GM18505 (cell line): ENCODE results near the gene FGF12.

ENCODE experiments used
- ATAC-seq: cut with Tn5 transposase; IDR thresholded peaks from one replicate; pipeline ENCODE4 v1.9.1; 2021; ENCODE audit not compliant: unreplicated experiment
- POLR2A ChIP-seq: IDR thresholded peaks from 4 replicates; pipeline ENCODE4 v1.6.1; 2011; ENCODE audit warnings: borderline replicate concordance; ENCODE audit not compliant: insufficient read depth, insufficient read length; ENCODE audit errors: extremely low read depth

Gene FGF12

DNA sequence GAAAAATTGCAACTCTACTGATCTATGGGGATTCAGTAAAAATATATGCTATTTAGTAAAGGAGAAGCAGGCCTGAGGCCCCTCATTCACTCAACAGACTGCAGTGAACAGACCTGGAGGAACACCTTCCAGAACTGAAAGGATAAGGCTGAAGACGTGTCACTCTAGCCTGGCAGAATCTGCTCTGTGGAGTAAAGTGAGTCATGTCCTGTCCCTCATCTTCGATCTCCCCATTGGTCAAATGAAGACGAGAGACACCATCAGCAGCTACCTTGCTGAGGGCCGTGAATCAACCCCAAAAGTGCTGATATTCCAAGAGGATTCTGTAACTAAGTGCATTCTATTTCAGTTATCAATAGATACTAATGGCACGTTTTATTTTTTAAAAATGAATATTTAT lies 359.7 kb downstream of the FGF12 start:
- ATAC-seq = no peak
- TF ChIP-seq POLR2A = no peak

DNA sequence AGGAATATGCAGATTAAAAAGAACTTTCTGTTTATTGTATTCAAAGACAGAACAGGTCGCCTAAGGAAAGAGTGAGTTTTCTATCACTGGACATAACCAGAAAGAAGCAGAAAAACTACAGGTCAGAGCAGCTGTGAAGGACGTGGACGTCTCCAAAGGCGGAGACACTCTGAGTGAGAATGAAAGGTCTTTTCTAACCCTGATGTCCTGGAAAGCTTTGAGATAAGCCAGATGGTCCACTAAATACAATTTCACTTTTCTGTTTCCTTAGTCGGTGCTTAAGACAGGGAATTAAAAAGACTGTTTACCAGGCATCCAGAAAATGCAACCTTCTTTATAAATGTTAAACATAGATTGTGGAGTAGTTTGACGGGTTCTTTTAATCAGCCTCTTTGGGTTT lies 360.4 kb downstream of the FGF12 start:
- TF ChIP-seq POLR2A = no peak

DNA sequence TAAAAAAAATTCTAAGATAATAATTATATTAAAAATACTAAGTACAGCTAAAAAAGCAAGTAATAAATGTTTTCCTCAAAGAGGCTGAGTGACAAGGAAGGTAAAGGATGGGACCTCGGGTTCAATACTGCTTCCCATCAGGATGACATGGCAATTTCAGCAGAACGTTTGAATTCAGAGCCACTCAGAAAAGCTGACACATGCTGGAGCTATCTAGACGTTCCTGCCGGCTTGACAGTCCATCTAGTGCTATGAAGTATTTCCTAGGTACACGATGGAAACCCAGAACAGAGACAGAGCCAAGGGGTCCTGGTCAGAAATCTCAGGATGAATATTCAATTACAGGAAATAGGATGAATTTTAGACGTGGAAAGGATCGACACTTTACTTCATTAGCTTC lies 361.8 kb downstream of the FGF12 start:
- TF ChIP-seq POLR2A = no peak
- ATAC-seq = no peak

More for the DNA sequence above, 360.4 kb downstream of the FGF12 start:
- ATAC-seq = no peak

DNA sequence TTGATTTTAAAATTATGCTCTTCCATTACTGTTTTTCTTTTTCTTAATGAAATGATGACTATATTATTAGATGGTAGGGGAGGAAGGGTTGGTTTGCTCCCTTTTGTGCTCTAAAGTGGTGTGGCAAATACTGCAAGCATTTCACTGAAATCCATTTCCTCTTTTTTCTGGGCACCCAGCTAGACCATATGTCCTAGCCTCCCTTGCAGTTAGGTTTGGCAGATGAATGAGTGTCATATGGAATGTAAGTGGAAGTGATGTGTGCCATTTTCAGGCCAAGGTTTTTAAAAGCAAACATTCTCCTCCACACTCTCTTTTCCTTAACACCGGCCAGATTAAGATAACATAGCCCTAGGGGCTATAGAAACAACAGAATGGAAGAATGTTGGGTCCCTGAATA lies 363.0 kb downstream of the FGF12 start:
- TF ChIP-seq POLR2A = no peak
- no peak for ATAC-seq

DNA sequence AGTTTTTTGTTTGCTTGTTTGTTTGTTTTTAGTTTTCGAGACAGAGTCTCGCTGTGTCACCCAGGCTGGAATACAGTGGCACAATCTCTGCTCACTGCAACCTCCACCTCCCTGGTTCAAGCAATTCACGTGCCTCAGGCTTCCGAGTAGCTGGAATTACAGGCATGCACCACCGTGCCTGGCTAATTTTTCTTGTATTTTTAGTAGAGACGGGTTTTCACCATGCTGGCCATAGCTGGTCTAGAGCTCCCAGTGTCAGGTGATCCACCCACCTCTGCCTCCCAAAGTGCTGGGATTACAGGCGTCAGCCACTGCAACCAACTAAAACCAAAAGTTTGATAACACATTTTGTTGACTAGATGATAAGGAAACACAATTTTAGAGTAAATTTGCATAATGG lies 372.7 kb downstream of the FGF12 start:
- ATAC-seq = no peak
- no peak for TF ChIP-seq POLR2A

DNA sequence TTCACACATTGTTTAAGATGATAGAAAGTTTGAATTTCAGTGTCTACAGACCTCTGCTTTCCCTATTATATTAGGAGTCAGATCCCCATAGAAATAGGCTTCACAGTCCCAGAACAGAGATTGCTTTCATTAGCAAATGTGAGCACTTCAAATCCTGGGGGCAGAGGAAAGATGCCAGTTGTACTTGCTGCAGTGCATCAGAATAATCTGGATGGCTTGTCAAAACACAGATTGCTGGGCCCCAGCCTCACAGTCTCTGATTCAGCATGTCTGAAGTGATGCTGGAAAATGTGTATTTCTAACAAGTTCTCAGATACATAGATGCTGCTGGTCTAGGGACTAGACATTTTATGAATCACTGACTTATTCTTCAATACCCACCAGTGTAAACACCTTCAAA lies 375.2 kb downstream of the FGF12 start:
- TF ChIP-seq POLR2A = no peak
- ATAC-seq = no peak

DNA sequence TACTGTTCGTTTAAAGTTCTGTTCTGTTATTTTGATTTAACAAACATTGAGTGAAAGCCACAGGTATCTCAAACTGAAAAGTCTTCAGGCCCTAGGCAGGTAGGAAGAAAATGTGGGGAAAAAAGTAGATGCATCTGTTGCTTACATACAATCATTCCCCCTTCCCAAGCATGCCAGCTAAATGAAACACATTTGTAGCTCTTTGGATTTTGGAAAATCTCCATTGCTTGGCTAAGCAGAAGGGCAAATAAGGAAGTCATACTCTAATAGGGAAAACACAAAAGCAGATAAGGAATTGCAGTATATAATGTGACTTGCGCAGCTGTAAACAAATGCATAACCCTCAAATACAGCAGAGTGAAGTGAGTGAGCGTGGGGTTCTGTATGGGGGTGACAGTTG lies 375.9 kb downstream of the FGF12 start:
- TF ChIP-seq POLR2A = no peak
- ATAC-seq = no peak

DNA sequence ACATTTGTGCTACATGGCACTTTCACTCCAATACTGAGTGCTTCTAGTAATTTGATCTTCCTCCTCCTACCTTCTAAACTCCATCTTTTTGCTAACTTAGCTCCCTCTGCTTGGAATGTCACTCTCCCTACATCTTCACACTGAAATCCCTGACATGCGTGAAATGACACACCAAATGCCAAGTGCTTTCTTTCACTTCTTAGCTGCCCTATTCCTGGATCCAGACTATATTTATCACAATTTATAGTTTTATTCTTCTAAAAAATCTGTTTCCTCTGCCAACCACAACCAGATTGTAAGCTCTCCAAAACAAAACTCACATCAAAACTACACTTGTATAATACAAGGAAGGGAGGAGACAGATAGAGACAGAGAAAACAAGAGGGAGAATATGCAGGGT lies 387.3 kb downstream of the FGF12 start:
- ATAC-seq = no peak
- TF ChIP-seq POLR2A = no peak

DNA sequence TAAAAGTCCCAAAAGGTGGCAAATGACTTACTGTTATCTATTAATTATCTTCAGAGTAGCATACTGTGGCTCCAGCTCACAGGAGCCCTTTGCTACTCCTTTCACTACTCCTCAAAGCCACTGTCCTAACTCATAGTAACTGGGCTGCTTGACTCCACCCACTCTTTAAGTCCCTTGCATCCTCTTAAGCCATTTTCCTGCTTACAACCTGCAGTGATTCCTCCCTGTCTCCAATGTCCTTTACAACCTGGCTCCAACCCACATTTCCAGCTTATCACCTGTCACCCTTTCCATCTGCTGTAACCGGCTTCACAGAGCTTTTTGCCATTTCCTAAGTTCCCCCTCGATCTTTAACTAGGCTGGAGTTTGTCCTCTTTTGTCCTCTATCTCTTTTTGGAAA lies 388.1 kb downstream of the FGF12 start:
- ATAC-seq = no peak
- no peak for TF ChIP-seq POLR2A

DNA sequence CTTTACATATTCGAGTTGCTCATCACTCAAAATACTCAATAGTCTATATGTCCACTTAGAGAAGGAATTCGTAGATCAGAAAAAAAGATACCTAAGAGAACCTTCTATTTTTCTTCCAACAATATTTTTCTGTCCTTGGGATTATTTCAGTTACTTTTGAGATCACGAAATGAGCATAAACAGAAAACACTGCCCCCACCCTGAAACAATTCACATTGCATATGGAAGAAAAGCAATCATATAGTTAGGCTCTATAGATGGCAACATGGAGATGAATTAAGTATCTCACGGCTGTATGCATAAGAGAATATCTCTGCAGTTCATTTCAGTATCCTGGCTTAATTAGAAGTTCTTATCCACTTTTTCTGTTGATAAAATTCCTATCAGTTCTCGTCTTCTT lies 391.1 kb downstream of the FGF12 start:
- no peak for TF ChIP-seq POLR2A
- ATAC-seq = no peak

DNA sequence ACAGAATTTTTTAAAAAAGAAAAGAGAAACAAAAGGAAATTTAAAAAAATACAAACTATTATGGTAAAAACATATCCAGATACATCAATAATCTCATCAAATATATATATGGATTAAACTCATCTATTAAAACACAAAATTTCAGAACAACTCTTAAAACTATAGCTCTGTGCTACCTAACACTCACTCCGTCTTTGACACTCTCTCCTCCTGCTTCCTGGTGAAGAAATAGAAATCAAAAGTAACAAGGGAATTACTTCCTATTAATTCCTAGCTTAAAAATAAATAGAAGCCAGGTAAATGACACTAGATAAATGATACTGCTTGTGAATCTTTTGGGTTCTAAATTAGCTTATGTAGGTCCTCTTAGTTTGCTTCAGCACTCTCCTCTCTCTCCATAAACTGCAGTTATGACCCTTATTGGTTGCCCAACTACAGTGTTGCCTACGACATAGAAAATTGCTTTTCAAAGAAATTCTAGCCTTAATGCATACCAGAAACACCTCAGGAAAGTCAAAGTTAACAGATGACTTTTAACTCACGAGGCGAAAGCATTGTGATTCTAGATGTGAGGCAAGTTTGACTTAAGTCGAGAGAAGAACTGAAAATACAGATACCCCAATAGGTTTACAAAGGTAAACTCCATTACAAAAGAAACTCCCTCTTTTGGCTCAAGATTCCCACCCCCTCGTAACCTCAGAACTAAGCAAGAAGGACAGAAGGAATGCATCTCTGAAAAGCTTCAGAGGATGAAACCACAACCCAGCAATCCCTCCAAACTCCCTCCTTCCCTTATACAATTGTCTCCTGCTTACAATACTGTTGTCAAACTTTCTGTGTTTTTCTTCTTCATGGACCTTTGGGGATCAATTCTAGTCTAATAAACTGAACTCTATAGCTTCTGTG lies 394.7 kb downstream of the FGF12 start:
- no peak for ATAC-seq
- no peak for TF ChIP-seq POLR2A

DNA sequence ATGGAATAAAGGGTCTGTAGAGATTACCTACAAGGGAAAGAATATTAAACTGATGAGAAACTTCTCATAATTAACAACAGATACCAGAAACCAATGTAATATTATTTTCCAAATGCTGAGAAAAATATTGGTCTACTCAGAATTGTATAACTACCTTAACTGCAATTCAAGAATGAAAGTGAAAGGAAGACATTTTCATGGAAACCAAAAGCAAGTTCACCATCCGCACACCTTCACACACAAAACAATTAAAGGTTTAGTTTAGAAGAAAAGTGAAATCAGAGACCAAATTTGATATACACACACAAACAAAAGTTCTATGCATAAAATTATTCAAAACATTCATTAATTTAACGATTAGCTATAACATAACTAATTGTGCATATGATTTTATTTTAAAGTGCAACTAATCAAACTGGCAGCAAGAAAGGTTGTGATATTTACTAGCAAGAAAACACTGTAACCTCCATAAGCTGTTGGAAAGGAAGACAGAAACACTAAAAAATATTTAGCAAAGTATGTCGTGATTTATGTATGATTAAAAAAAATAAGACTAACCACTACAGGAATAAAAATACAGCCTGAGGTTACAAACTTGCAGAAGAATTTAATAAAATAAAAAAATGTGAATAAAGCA lies 395.5 kb downstream of the FGF12 start:
- ATAC-seq = peak; percentile 73
- TF ChIP-seq POLR2A = no peak

DNA sequence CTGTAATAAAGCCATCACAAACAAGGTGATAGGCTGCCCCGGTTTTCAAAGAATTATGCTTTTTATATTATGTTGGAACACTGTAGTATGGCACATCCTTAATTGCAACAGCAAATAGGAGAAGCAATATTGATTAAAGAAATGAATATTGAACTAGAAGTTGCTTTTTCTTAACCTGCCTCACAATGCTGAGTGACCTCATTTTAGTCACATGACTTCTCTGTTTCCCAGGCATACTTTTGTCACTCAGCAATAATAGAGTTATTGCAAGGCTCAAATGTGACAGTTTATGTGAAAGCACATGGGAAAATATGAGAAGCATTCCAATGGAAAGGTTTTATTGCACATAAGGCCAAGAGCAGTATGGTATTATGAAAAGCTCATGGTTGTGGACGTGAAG lies 400.7 kb downstream of the FGF12 start:
- TF ChIP-seq POLR2A = no peak
- no peak for ATAC-seq

DNA sequence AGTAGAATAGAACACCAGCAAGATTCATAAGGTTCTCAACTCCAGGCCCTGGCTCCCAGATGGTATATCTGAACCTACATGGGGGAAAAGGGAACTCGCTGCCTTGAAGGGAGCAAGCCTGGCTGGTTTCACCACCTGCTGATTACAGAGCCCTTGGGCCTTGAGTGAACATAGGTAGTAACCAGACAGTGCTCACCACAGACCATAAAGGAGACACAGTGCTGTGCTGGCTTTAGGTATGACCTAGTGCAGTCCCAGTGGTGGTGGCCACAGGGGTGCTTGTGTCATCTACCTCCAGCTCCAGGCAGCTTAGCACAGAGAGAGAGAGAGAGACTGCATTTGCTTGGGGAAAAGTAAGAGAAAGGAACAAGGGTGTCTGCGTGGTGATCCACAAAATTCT lies 409.8 kb downstream of the FGF12 start:
- TF ChIP-seq POLR2A = no peak
- no peak for ATAC-seq
